ENCODE data around the gene ZBTB5.

DNA sequence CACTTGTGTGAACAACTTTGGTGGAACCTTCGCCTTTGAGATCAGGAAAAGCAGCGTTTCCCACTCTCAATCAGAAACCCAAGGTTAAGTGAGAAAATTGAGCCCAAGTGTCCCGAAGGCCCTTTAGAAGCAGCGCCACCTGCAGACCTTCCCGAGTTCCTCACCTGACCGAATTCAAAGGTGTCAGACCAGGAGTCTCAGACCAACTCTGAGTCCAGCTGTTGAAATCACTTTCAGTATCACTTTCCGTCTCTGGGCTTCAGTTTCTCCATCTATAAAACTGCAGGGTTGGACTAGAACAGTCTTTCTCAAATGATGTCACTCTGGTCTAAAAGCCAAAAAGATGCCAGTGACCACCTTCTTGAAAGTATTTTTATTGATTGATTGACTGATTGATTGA, 74.5 kb downstream of the ZBTB5 start:
- TF ChIP-seq, protein P1, sequence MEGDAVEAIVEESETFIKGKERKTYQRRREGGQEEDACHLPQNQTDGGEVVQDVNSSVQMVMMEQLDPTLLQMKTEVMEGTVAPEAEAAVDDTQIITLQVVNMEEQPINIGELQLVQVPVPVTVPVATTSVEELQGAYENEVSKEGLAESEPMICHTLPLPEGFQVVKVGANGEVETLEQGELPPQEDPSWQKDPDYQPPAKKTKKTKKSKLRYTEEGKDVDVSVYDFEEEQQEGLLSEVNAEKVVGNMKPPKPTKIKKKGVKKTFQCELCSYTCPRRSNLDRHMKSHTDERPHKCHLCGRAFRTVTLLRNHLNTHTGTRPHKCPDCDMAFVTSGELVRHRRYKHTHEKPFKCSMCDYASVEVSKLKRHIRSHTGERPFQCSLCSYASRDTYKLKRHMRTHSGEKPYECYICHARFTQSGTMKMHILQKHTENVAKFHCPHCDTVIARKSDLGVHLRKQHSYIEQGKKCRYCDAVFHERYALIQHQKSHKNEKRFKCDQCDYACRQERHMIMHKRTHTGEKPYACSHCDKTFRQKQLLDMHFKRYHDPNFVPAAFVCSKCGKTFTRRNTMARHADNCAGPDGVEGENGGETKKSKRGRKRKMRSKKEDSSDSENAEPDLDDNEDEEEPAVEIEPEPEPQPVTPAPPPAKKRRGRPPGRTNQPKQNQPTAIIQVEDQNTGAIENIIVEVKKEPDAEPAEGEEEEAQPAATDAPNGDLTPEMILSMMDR (IDR thresholded peaks at IDR 0.05), result peak in 2 of 7 experiments; percentile 45 to 48
- no peak for TF ChIP-seq POLR2A (IDR thresholded peaks at IDR 0.05)
